Lower lobe of right lung (tissue), 2 donors: ENCODE results near the gene LAP3. TPM values are rescaled to one million over a fixed set of nuclear protein-coding genes. Genes with fewer than 3 reads are reported as not detected.

ENCODE experiments used
- ATAC-seq, 2 donors: fragments of 200-7000 bp; cut with Tn5 transposase; one replicate each; pipeline ENCODE4 v1.9.1; 2020 to 2022; ENCODE audit warnings: mild to moderate bottlenecking in 2 of 2, moderate library complexity in 2 of 2
- DNase-seq: peaks from one replicate; pipeline ENCODE4 v3.0.0-alpha.2; 2020
- H3K27ac ChIP-seq: fragments of 200-600 bp; one replicate; pipeline ENCODE4 v1.8.0; 2022
- H3K27me3 ChIP-seq: fragments of 200-600 bp; one replicate; pipeline ENCODE4 v1.8.0; 2022; ENCODE audit warnings: low read depth
- H3K36me3 ChIP-seq: fragments of 200-600 bp; one replicate; pipeline ENCODE4 v1.8.0; 2022; ENCODE audit warnings: mild to moderate bottlenecking
- H3K4me1 ChIP-seq: fragments of 200-600 bp; one replicate; pipeline ENCODE4 v1.8.0; 2022
- H3K4me3 ChIP-seq: fragments of 200-600 bp; one replicate; pipeline ENCODE4 v1.8.0; 2022; ENCODE audit warnings: mild to moderate bottlenecking
- H3K9me3 ChIP-seq: fragments of 200-600 bp; one replicate; pipeline ENCODE4 v1.8.0; 2022
- CTCF ChIP-seq: fragments of 200-600 bp; IDR thresholded peaks from one replicate; pipeline ENCODE4 v1.8.0; 2022; ENCODE audit warnings: antibody characterized with exemption, mild to moderate bottlenecking
- intact Hi-C: fragments of 100-400 bp; cut with DNase I; formaldehyde crosslinking; loops from one replicate; pipeline ENCODE4 v1.11.0; 2022
- long read RNA-seq: library from polyadenylated mRNA; unstranded; transcript quantifications from one replicate; pipeline ENCODE4 v2.0.0, GENCODE V29; 2021
- total RNA-seq: library from RNA; stranded (reverse); fragmentation: NEBNext Ultra II Directional; extraction: Animal tissue kit (Norgen Biotek cat#: 25700); gene quantifications from one replicate; pipeline ENCODE4 v1.2.1, GENCODE V29; 2021
- donor health status: DM: no; HTN: yes; CAD: no; lungs with severe emphysema.

The LAP3 gene
- 125 TPM for total RNA-seq
- long read RNA-seq, transcript LAP3-201 (13 exons, 2,213 nt): major isoform, 224 of 265 reads
- long read RNA-seq, partial matches to known transcripts: 32 of 265 reads
- long read RNA-seq, other reads (novel, unspliced or antisense): 8 of 265 reads

GRCh38 chr4:17576932-17577664 is at the start of gene LAP3:
Gene LAP3, plus strand, starts transcription at chr4:17577198. Its CDS starts 268 bp downstream, at chr4:17577466.
- Histone ChIP-seq H3K4me1 (peaks cover 43% of the 10 kb centered on the region), H3K27me3 (no peaks in the 10 kb centered on the region), H3K36me3 (peaks cover 16% of the 10 kb centered on the region), H3K27ac (peak within 1 kb of the TSS; percentile 91), H3K9me3 (no peaks in the 10 kb centered on the region), H3K4me3 (peak within 1 kb of the TSS; percentile 65)
- peak; percentile 99 for ATAC-seq
- TF ChIP-seq CTCF: peak; percentile 15
- DNase-seq: peak; percentile 98
- intact Hi-C loops: no loop called here

GRCh38 chr4:17528551-17529165 is 48.3 kb upstream of the LAP3 start:
- ATAC-seq (no peak), DNase-seq (no peak)
- no peak for TF ChIP-seq CTCF
- intact Hi-C loops: no loop called here
- Histone ChIP-seq H3K9me3 (no peaks in the 10 kb centered on the region), H3K27me3 (no peaks in the 10 kb centered on the region), H3K36me3 (no peaks in the 10 kb centered on the region), H3K4me1 (no peaks in the 10 kb centered on the region), H3K4me3 (no peak overlapping the region), H3K27ac (no peak overlapping the region)

- no peak for TF ChIP-seq CTCF
- DNase-seq: no peak
- H3K9me3 ChIP-seq: no peaks in the 10 kb centered on the region
- H3K27ac ChIP-seq: no peak overlapping the region
- H3K27me3 ChIP-seq: no peaks in the 10 kb centered on the region
- intact Hi-C loops: no loop called here
- H3K4me3 ChIP-seq: no peak overlapping the region
- H3K36me3 ChIP-seq: no peaks in the 10 kb centered on the region
- ATAC-seq: no peak
- H3K4me1 ChIP-seq: no peaks in the 10 kb centered on the region
Observed at GRCh38 chr4:17531538-17532285, 45.3 kb upstream of the LAP3 start.

- Histone ChIP-seq H3K9me3 (no peaks in the 10 kb centered on the region), H3K4me3 (no peak overlapping the region), H3K27me3 (no peaks in the 10 kb centered on the region), H3K36me3 (no peaks in the 10 kb centered on the region), H3K4me1 (no peaks in the 10 kb centered on the region), H3K27ac (no peak overlapping the region)
- no peak for DNase-seq
- ATAC-seq: no peak
- intact Hi-C loops: no loop called here
- TF ChIP-seq CTCF: no peak
Observed at GRCh38 chr4:17534705-17535104, 42.3 kb upstream of the LAP3 start.

GRCh38 chr4:17535242-17535641 is 41.8 kb upstream of the LAP3 start:
- Histone ChIP-seq H3K27ac (no peak overlapping the region), H3K4me1 (no peaks in the 10 kb centered on the region), H3K9me3 (no peaks in the 10 kb centered on the region), H3K4me3 (no peak overlapping the region), H3K36me3 (no peaks in the 10 kb centered on the region), H3K27me3 (no peaks in the 10 kb centered on the region)
- no peak for ATAC-seq
- no peak for TF ChIP-seq CTCF
- intact Hi-C loops: no loop called here
- no peak for DNase-seq
